ENCODE data around the gene RXRA.

Gene RXRA

DNA sequence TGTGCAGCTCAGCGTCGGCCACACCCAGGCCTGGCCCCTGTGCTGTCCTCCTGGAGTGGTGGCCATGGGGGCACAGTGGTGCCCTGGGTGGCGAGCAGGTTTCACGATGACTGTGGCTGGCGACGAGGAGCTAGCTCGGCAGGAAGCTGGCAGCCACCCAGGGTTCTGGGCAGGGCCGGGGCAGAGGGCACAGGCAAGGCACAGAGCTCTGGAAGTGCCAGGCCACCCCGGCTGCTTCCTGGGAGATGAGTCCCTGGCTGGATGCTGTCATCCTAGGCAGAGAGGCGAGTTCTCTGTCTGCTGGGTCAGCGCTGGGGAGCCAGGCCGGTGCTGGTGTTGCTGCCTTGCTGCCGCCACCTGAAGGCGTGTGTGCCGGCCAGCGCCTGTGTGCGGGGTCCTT, 51.7 kb downstream of the RXRA start:
- Histone ChIP-seq H3K27me3 (ENCODE audit: insufficient read depth, low read length) (peaks cover 16% of the 10 kb centered on the region; the same call in 1 of the 2 replicates), H3K4me3 (ENCODE audit: low read depth, low read length, poor library complexity, severe bottlenecking) (no peak overlapping the region), H3K9me3 (ENCODE audit: low read length) (no peaks in the 10 kb centered on the region), H3K27ac (ENCODE audit: low read depth, low read length, poor library complexity, severe bottlenecking) (no peak overlapping the region), H3K79me2 (ENCODE audit: insufficient read depth, low read length) (no peaks in the 10 kb centered on the region), H3K4me2 (ENCODE audit: low read length) (no peak overlapping the region), H3F3A (ENCODE audit: insufficient read depth, low read length) (no peaks in the 10 kb centered on the region), H3K9me2 (ENCODE audit: low read depth, low read length) (no peaks in the 10 kb centered on the region), H3K4me1 (ENCODE audit: insufficient read depth, low read length, severe bottlenecking) (no peaks in the 10 kb centered on the region), H2AFZ (ENCODE audit: low read length) (no peak overlapping the region), H3K9ac (ENCODE audit: low read length) (no peak overlapping the region), H3K36me3 (ENCODE audit: insufficient read depth, low read length) (no peaks in the 10 kb centered on the region), H4K20me1 (ENCODE audit: insufficient read depth, low read length) (no peaks in the 10 kb centered on the region)
- TF ChIP-seq EZH2 (IDR thresholded peaks at IDR 0.05; ENCODE audit: borderline replicate concordance, low read length): no peak
- TF ChIP-seq, protein P1, sequence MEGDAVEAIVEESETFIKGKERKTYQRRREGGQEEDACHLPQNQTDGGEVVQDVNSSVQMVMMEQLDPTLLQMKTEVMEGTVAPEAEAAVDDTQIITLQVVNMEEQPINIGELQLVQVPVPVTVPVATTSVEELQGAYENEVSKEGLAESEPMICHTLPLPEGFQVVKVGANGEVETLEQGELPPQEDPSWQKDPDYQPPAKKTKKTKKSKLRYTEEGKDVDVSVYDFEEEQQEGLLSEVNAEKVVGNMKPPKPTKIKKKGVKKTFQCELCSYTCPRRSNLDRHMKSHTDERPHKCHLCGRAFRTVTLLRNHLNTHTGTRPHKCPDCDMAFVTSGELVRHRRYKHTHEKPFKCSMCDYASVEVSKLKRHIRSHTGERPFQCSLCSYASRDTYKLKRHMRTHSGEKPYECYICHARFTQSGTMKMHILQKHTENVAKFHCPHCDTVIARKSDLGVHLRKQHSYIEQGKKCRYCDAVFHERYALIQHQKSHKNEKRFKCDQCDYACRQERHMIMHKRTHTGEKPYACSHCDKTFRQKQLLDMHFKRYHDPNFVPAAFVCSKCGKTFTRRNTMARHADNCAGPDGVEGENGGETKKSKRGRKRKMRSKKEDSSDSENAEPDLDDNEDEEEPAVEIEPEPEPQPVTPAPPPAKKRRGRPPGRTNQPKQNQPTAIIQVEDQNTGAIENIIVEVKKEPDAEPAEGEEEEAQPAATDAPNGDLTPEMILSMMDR (IDR thresholded peaks at IDR 0.05; ENCODE audit: low read length): no peak

GRCh38 chr9:134378901-134379338, 52.7 kb downstream of the RXRA start:
- H3F3A ChIP-seq (ENCODE audit: insufficient read depth, low read length): no peaks in the 10 kb centered on the region
- no peaks in the 10 kb centered on the region for H3K9me3 ChIP-seq (ENCODE audit: low read length)
- H3K27me3 ChIP-seq (ENCODE audit: insufficient read depth, low read length): peaks cover 15% of the 10 kb centered on the region; the same call in 1 of the 2 replicates
- H2AFZ ChIP-seq (ENCODE audit: low read length): no peak overlapping the region
- no peak overlapping the region for H3K9ac ChIP-seq (ENCODE audit: low read length)
- no peaks in the 10 kb centered on the region for H3K4me1 ChIP-seq (ENCODE audit: insufficient read depth, low read length, severe bottlenecking)
- no peak overlapping the region for H3K4me3 ChIP-seq (ENCODE audit: low read depth, low read length, poor library complexity, severe bottlenecking)
- no peak for TF ChIP-seq EZH2 (IDR thresholded peaks at IDR 0.05; ENCODE audit: borderline replicate concordance, low read length)
- TF ChIP-seq, protein P1 (IDR thresholded peaks at IDR 0.05; ENCODE audit: low read length): no peak
- no peaks in the 10 kb centered on the region for H3K36me3 ChIP-seq (ENCODE audit: insufficient read depth, low read length)
- H3K79me2 ChIP-seq (ENCODE audit: insufficient read depth, low read length): no peaks in the 10 kb centered on the region
- H3K4me2 ChIP-seq (ENCODE audit: low read length): no peak overlapping the region
- H3K27ac ChIP-seq (ENCODE audit: low read depth, low read length, poor library complexity, severe bottlenecking): no peak overlapping the region
- no peaks in the 10 kb centered on the region for H3K9me2 ChIP-seq (ENCODE audit: low read depth, low read length)
- no peaks in the 10 kb centered on the region for H4K20me1 ChIP-seq (ENCODE audit: insufficient read depth, low read length)

GRCh38 chr9:134379831-134380365, 53.6 kb downstream of the RXRA start:
- Histone ChIP-seq H3K27me3 (ENCODE audit: insufficient read depth, low read length) (peaks cover 8% of the 10 kb centered on the region; the same call in 1 of the 2 replicates), H3K4me3 (ENCODE audit: low read depth, low read length, poor library complexity, severe bottlenecking) (no peak overlapping the region), H3K9me2 (ENCODE audit: low read depth, low read length) (no peaks in the 10 kb centered on the region), H4K20me1 (ENCODE audit: insufficient read depth, low read length) (no peaks in the 10 kb centered on the region), H3K36me3 (ENCODE audit: insufficient read depth, low read length) (no peaks in the 10 kb centered on the region), H3K27ac (ENCODE audit: low read depth, low read length, poor library complexity, severe bottlenecking) (no peak overlapping the region), H3K9me3 (ENCODE audit: low read length) (no peaks in the 10 kb centered on the region), H2AFZ (ENCODE audit: low read length) (no peak overlapping the region), H3F3A (ENCODE audit: insufficient read depth, low read length) (no peaks in the 10 kb centered on the region), H3K9ac (ENCODE audit: low read length) (no peak overlapping the region), H3K79me2 (ENCODE audit: insufficient read depth, low read length) (no peaks in the 10 kb centered on the region), H3K4me1 (ENCODE audit: insufficient read depth, low read length, severe bottlenecking) (no peaks in the 10 kb centered on the region), H3K4me2 (ENCODE audit: low read length) (no peak overlapping the region)
- no peak for TF ChIP-seq EZH2 (IDR thresholded peaks at IDR 0.05; ENCODE audit: borderline replicate concordance, low read length)
- TF ChIP-seq, protein P1 (IDR thresholded peaks at IDR 0.05; ENCODE audit: low read length): no peak
